ENCODE measurements around the gene TARP.
"Not testable (repeated sequence)": the region's sequence is repeated elsewhere in the genome, so short reads cannot be mapped to it uniquely, and the experiment has no call there.

The TARP gene

GRCh38 chr7:38299275-38299931, 26.0 kb upstream of the TARP start:
- no peak for DNase-seq (ENCODE audit: low read depth)

GRCh38 chr7:38296059-38296857, 22.8 kb upstream of the TARP start:
- no peak for DNase-seq (ENCODE audit: low read depth)

- no peak for DNase-seq (ENCODE audit: low read depth)
Observed at GRCh38 chr7:38294926-38295325, 21.5 kb upstream of the TARP start.

GRCh38 chr7:38292442-38292841, 19.0 kb upstream of the TARP start:
- DNase-seq (ENCODE audit: low read depth), result no peak

GRCh38 chr7:38291650-38292049, 18.2 kb upstream of the TARP start:
- no peak for DNase-seq (ENCODE audit: low read depth)

- no peak for DNase-seq (ENCODE audit: low read depth)
Observed at GRCh38 chr7:38291117-38291647, 17.7 kb upstream of the TARP start.

GRCh38 chr7:38284553-38284952, 11.1 kb upstream of the TARP start:
- DNase-seq (ENCODE audit: low read depth), result no peak

GRCh38 chr7:38283809-38284208, 10.4 kb upstream of the TARP start:
- no peak for DNase-seq (ENCODE audit: low read depth)

GRCh38 chr7:38283107-38283506, 9.7 kb upstream of the TARP start:
- no peak for DNase-seq (ENCODE audit: low read depth)

- no peak for DNase-seq (ENCODE audit: low read depth)
Observed at GRCh38 chr7:38282081-38282480, 8.6 kb upstream of the TARP start.

GRCh38 chr7:38281266-38281665, 7.8 kb upstream of the TARP start:
- DNase-seq (ENCODE audit: low read depth), result no peak

- no peak for DNase-seq (ENCODE audit: low read depth)
Observed at GRCh38 chr7:38280707-38281106, 7.3 kb upstream of the TARP start.

GRCh38 chr7:38280000-38280399, 6.6 kb upstream of the TARP start:
- no peak for DNase-seq (ENCODE audit: low read depth)

GRCh38 chr7:38276096-38276877, 2.9 kb upstream of the TARP start:
- DNase-seq (ENCODE audit: low read depth), result no peak

- DNase-seq (ENCODE audit: low read depth), result no peak
Observed at GRCh38 chr7:38274927-38275620, 1.6 kb upstream of the TARP start.

GRCh38 chr7:38274486-38274885, 1.1 kb upstream of the TARP start:
- peak; percentile 22 for DNase-seq (ENCODE audit: low read depth)

GRCh38 chr7:38270405-38270804, 3.0 kb downstream of the TARP start:
- DNase-seq (ENCODE audit: low read depth), result not testable (repeated sequence)

GRCh38 chr7:38269704-38270346, 3.6 kb downstream of the TARP start:
- not testable (repeated sequence) for DNase-seq (ENCODE audit: low read depth)

GRCh38 chr7:38265958-38266357, 7.5 kb downstream of the TARP start:
- not testable (repeated sequence) for DNase-seq (ENCODE audit: low read depth)

GRCh38 chr7:38264602-38265001, 8.8 kb downstream of the TARP start:
- not testable (repeated sequence) for DNase-seq (ENCODE audit: low read depth)

- not testable (repeated sequence) for DNase-seq (ENCODE audit: low read depth)
Observed at GRCh38 chr7:38263274-38263673, 10.2 kb downstream of the TARP start.
